H9 (cell line): ENCODE results near the gene PRR36. TPM values are rescaled to one million over a fixed set of nuclear protein-coding genes. Genes with fewer than 3 reads are reported as not detected.

Source experiments
- DNase-seq: peaks from one replicate; pipeline ENCODE4 v3.0.0-alpha.2; 2017
- H2AFZ ChIP-seq: one replicate; pipeline ENCODE4 v1.6.1; 2013; ENCODE audit warnings: mild to moderate bottlenecking, low read length, control low read depth, moderate library complexity
- H2AK5ac ChIP-seq: 2 replicates; pipeline ENCODE4 v1.6.1; 2013; ENCODE audit warnings: low read length, control low read depth, mixed read lengths; ENCODE audit not compliant: insufficient read length
- H2BK120ac ChIP-seq: one replicate; pipeline ENCODE4 v1.6.1; 2013; ENCODE audit warnings: low read depth, mild to moderate bottlenecking, low read length, control low read depth, inconsistent platforms; ENCODE audit not compliant: poor library complexity, severe bottlenecking
- H2BK12ac ChIP-seq: 2 replicates; pipeline ENCODE4 v1.6.1; 2013; ENCODE audit warnings: low read length, control low read depth, mixed read lengths, low read depth; ENCODE audit not compliant: insufficient read length
- H2BK15ac ChIP-seq: 2 replicates; pipeline ENCODE4 v1.6.1; 2013; ENCODE audit warnings: low read depth, low read length, control low read depth
- H2BK20ac ChIP-seq: one replicate; pipeline ENCODE4 v1.6.1; 2013; ENCODE audit warnings: low read depth, mild to moderate bottlenecking, low read length, control low read depth, inconsistent platforms; ENCODE audit not compliant: poor library complexity, severe bottlenecking
- H2BK5ac ChIP-seq: 2 replicates; pipeline ENCODE4 v1.6.1; 2013; ENCODE audit warnings: low read length, control low read depth, mixed read lengths; ENCODE audit not compliant: insufficient read length
- H3K14ac ChIP-seq: 2 replicates; pipeline ENCODE4 v1.6.1; 2013; ENCODE audit warnings: low read length, control low read depth; ENCODE audit not compliant: insufficient read depth
- H3K18ac ChIP-seq: 2 replicates; pipeline ENCODE4 v1.6.1; 2013; ENCODE audit warnings: low read depth, mild to moderate bottlenecking, mixed read lengths, low read length, control low read depth; ENCODE audit not compliant: insufficient read length
- H3K23ac ChIP-seq: 2 replicates; pipeline ENCODE4 v1.6.1; 2013; ENCODE audit warnings: low read length, control low read depth, mixed read lengths, low read depth; ENCODE audit not compliant: insufficient read length
- H3K23me2 ChIP-seq: 2 replicates; pipeline ENCODE4 v1.6.1; 2013; ENCODE audit warnings: low read depth, mild to moderate bottlenecking, mixed read lengths, low read length, control low read depth; ENCODE audit not compliant: insufficient read length, poor library complexity, severe bottlenecking
- H3K27ac ChIP-seq: 2 replicates; pipeline ENCODE4 v1.5.1; 2013; ENCODE audit warnings: low read length, control low read depth, mixed read lengths, low read depth; ENCODE audit not compliant: insufficient read length
- H3K27me3 ChIP-seq: 2 replicates; pipeline ENCODE4 v1.6.1; 2013; ENCODE audit warnings: low read length, control low read depth, inconsistent platforms; ENCODE audit not compliant: insufficient read depth
- H3K4ac ChIP-seq: 2 replicates; pipeline ENCODE4 v1.6.1; 2013; ENCODE audit warnings: low read depth, mild to moderate bottlenecking, control low read depth, inconsistent platforms, low read length, moderate library complexity
- H3K4me1 ChIP-seq: 2 replicates; pipeline ENCODE4 v1.6.1; 2013; ENCODE audit warnings: low read length, control low read depth, inconsistent platforms; ENCODE audit not compliant: insufficient read depth
- H3K4me2 ChIP-seq: 2 replicates; pipeline ENCODE4 v1.6.1; 2013; ENCODE audit warnings: low read length, control low read depth, mixed read lengths; ENCODE audit not compliant: insufficient read length, insufficient read depth
- H3K56ac ChIP-seq: 2 replicates; pipeline ENCODE4 v1.6.1; 2013; ENCODE audit warnings: low read depth, mild to moderate bottlenecking, mixed read lengths, low read length, control low read depth; ENCODE audit not compliant: insufficient read length
- H3K79me1 ChIP-seq: 2 replicates; pipeline ENCODE4 v1.6.1; 2013; ENCODE audit warnings: low read depth, mild to moderate bottlenecking, moderate library complexity, low read length, control low read depth, inconsistent platforms; ENCODE audit not compliant: insufficient read depth, poor library complexity, severe bottlenecking
- H3K79me2 ChIP-seq: 2 replicates; pipeline ENCODE4 v1.6.1; 2013; ENCODE audit warnings: low read length, control low read depth, inconsistent platforms; ENCODE audit not compliant: insufficient read depth
- H3K9ac ChIP-seq: 2 replicates; pipeline ENCODE4 v1.6.1; 2013; ENCODE audit warnings: low read length, control low read depth, mixed read lengths; ENCODE audit not compliant: insufficient read length; ENCODE audit errors: extremely low read depth
- H3K9me3 ChIP-seq: one replicate; pipeline ENCODE4 v1.6.1; 2013; ENCODE audit warnings: low read depth, low read length, inconsistent platforms; ENCODE audit not compliant: control insufficient read depth
- H3T11ph ChIP-seq: one replicate; pipeline ENCODE4 v1.6.1; 2013; ENCODE audit warnings: mild to moderate bottlenecking, low read length, control low read depth, inconsistent platforms
- H4K20me1 ChIP-seq: one replicate; pipeline ENCODE4 v1.6.1; 2013; ENCODE audit not compliant: control insufficient read depth, insufficient read length, insufficient read depth
- H4K5ac ChIP-seq: 2 replicates; pipeline ENCODE4 v1.6.1; 2013; ENCODE audit warnings: low read depth, mild to moderate bottlenecking, mixed read lengths, low read length, control low read depth; ENCODE audit not compliant: insufficient read length
- H4K8ac ChIP-seq: replicated peaks from 2 replicates; pipeline ENCODE4 v1.6.1; 2013; ENCODE audit warnings: low read length, control low read depth, mixed read lengths, low read depth; ENCODE audit not compliant: insufficient read length
- H4K91ac ChIP-seq: 2 replicates; pipeline ENCODE4 v1.6.1; 2013; ENCODE audit warnings: low read depth, mild to moderate bottlenecking, moderate library complexity, mixed read lengths, low read length, control low read depth; ENCODE audit not compliant: insufficient read length
- H3K27ac Mint-ChIP-seq, 3 experiments: 2 replicates in 2 of 3; 3 replicates in 1 of 3; pipeline ENCODE4 v1.8.0; 2020 to 2021; ENCODE audit warnings: mixed read lengths in 3 of 3, mild to moderate bottlenecking in 1 of 3, moderate library complexity in 1 of 3
- H3K27me3 Mint-ChIP-seq: 2 replicates; pipeline ENCODE4 v1.8.0; 2021; ENCODE audit warnings: low read depth, mild to moderate bottlenecking, moderate library complexity, mixed read lengths
- H3K36me3 Mint-ChIP-seq, 3 experiments: 2 replicates in 2 of 3; 3 replicates in 1 of 3; pipeline ENCODE4 v1.8.0; 2020 to 2021; ENCODE audit warnings: low read depth in 3 of 3, mixed read lengths in 3 of 3; ENCODE audit not compliant: insufficient read depth in 1 of 3
- H3K4me1 Mint-ChIP-seq, 2 experiments: 2 replicates each; pipeline ENCODE4 v1.8.0; 2020; ENCODE audit warnings: mixed read lengths in 2 of 2
- H3K4me3 Mint-ChIP-seq, 2 experiments: 2 replicates in 1 of 2; 3 replicates in 1 of 2; pipeline ENCODE4 v1.8.0; 2020 to 2021; ENCODE audit warnings: mild to moderate bottlenecking in 2 of 2, mixed read lengths in 2 of 2, moderate library complexity in 1 of 2
- H3K9me3 Mint-ChIP-seq, 2 experiments: 2 replicates in 1 of 2; 3 replicates in 1 of 2; pipeline ENCODE4 v1.8.0; 2020; ENCODE audit warnings: mild to moderate bottlenecking in 2 of 2, mixed read lengths in 2 of 2, moderate library complexity in 1 of 2
- CTCF ChIP-seq: fragments of 200-600 bp; sonication (generic); conservative IDR thresholded peaks from 3 replicates; pipeline ENCODE4 v1.8.0; 2021; ENCODE audit warnings: antibody characterized with exemption, mild to moderate bottlenecking
- WGBS: extraction: QIAGEN DNeasy Blood & Tissue Kit; methylation state at CpG from one replicate; pipeline ENCODE4 v1.1.7; 2013; ENCODE audit warnings: missing lambda C conversion rate, low lambda C conversion rate, mixed read lengths; ENCODE audit not compliant: insufficient read length; ENCODE audit errors: extremely low coverage; 5-methylcytosine and 5-hydroxymethylcytosine counted together
- total RNA-seq: library from RNA; stranded (reverse); gene quantifications from 2 replicates; pipeline ENCODE4 v1.2.1, GENCODE V29; 2021

The PRR36 gene
- total RNA-seq, 1 experiment from 2014 or later = 20.4 TPM

GRCh38 chr19:7830823-7831222, 43.4 kb downstream of the PRR36 start:
- Histone ChIP-seq H3K4me2 (peak overlapping the region; percentile 31), H2BK12ac (no peak overlapping the region), H4K8ac (no peak overlapping the region), H3K14ac (no peak overlapping the region), H3T11ph (no peak overlapping the region), H3K27me3 (no peaks in the 10 kb centered on the region), H2BK20ac (no peak overlapping the region), H3K79me2 (no peaks in the 10 kb centered on the region), H2BK120ac (no peak overlapping the region), H3K18ac (no peak overlapping the region), H3K79me1 (no peaks in the 10 kb centered on the region), H2BK5ac (no peak overlapping the region), H3K23me2 (peaks cover 3% of the 10 kb centered on the region), H3K4me1 (no peaks in the 10 kb centered on the region), H4K20me1 (no peaks in the 10 kb centered on the region), H3K4ac (no peak overlapping the region), H4K91ac (no peak overlapping the region), H3K9ac (no peak overlapping the region), H3K27ac (no peak overlapping the region), H2BK15ac (no peak overlapping the region), H2AFZ (no peak overlapping the region), H4K5ac (no peak overlapping the region), H3K9me3 (no peaks in the 10 kb centered on the region), H2AK5ac (no peak overlapping the region), H3K56ac (no peak overlapping the region), H3K23ac (no peak overlapping the region)
- Mint-ChIP-seq H3K36me3 (no peaks in the 10 kb centered on the region), H3K4me3 (peak overlapping the region; percentile 64 to 82), H3K9me3 (no peaks in the 10 kb centered on the region), H3K27me3 (peaks cover 57% of the 10 kb centered on the region), H3K4me1 (peaks cover 18 to 22% of the 10 kb centered on the region in 2 experiments), H3K27ac (no peak overlapping the region)
- DNase-seq = no peak
- no peak for TF ChIP-seq CTCF
- no CpG with 5 or more reads among the region's 7 CpGs for WGBS
